ENCODE results near the gene UMOD.

DNA sequence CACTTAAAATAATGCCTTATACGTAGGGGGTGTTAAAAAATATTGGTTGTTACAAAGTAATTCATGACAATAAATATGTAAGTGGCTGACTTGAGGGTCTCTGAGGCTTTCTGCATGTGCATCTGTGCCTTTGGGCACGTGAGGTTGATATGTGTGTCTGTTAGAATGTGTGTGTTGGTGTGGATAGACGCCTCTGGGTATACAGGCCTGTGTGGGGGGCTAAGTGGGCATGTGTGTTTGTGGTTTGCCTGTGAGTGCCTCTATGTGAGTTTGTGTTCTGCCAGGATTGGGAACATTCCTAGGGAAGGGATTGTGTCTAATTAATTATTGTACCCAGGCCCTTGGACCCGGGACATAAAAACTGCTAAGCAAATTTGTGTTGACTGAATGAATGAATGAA, 44.2 kb downstream of the UMOD start:
- TF ChIP-seq, protein P1, sequence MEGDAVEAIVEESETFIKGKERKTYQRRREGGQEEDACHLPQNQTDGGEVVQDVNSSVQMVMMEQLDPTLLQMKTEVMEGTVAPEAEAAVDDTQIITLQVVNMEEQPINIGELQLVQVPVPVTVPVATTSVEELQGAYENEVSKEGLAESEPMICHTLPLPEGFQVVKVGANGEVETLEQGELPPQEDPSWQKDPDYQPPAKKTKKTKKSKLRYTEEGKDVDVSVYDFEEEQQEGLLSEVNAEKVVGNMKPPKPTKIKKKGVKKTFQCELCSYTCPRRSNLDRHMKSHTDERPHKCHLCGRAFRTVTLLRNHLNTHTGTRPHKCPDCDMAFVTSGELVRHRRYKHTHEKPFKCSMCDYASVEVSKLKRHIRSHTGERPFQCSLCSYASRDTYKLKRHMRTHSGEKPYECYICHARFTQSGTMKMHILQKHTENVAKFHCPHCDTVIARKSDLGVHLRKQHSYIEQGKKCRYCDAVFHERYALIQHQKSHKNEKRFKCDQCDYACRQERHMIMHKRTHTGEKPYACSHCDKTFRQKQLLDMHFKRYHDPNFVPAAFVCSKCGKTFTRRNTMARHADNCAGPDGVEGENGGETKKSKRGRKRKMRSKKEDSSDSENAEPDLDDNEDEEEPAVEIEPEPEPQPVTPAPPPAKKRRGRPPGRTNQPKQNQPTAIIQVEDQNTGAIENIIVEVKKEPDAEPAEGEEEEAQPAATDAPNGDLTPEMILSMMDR (IDR thresholded peaks at IDR 0.05; ENCODE audit: low read depth, low read length, missing input control), result no peak
- no peak for TF ChIP-seq TAF1 (conservative IDR thresholded peaks at IDR 0.05)
- TF ChIP-seq REST (IDR thresholded peaks at IDR 0.05), result no peak
- no peak for TF ChIP-seq NR2F2 (IDR thresholded peaks at IDR 0.05)
- TF ChIP-seq, protein P2, sequence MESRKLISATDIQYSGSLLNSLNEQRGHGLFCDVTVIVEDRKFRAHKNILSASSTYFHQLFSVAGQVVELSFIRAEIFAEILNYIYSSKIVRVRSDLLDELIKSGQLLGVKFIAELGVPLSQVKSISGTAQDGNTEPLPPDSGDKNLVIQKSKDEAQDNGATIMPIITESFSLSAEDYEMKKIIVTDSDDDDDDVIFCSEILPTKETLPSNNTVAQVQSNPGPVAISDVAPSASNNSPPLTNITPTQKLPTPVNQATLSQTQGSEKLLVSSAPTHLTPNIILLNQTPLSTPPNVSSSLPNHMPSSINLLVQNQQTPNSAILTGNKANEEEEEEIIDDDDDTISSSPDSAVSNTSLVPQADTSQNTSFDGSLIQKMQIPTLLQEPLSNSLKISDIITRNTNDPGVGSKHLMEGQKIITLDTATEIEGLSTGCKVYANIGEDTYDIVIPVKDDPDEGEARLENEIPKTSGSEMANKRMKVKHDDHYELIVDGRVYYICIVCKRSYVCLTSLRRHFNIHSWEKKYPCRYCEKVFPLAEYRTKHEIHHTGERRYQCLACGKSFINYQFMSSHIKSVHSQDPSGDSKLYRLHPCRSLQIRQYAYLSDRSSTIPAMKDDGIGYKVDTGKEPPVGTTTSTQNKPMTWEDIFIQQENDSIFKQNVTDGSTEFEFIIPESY (IDR thresholded peaks at IDR 0.05), result no peak
- TF ChIP-seq MAX (IDR thresholded peaks at IDR 0.05), result no peak
- TF ChIP-seq SP1 (IDR thresholded peaks at IDR 0.05), result no peak
- no peak for TF ChIP-seq HNF4G (IDR thresholded peaks at IDR 0.05)
- no peak for TF ChIP-seq FOXA1 (IDR thresholded peaks at IDR 0.05)

All from liver (tissue), 3 donors.